ENCODE measurements around the gene MYCBPAP. TPM values are rescaled to one million over a fixed set of nuclear protein-coding genes. Genes with fewer than 3 reads are reported as not detected.

Gene MYCBPAP
- total RNA-seq, 1 experiment from 2014 or later, result not detected

- Histone ChIP-seq H3K9me2 (ENCODE audit: insufficient read depth) (no peaks in the 10 kb centered on the region), H3K27me3 (ENCODE audit: insufficient read depth, low read length) (no peaks in the 10 kb centered on the region), H3K36me3 (ENCODE audit: control insufficient read depth in 1 of 2, insufficient read depth in 2 of 2, low read length in 2 of 2) (no peaks in the 10 kb centered on the region; a peak in 1 of 4 replicates), H3K4me2 (ENCODE audit: low read length) (no peak overlapping the region), H3K4me3 (replicated peaks in 1 of 2; ENCODE audit: low read depth in 1 of 2, low read length in 2 of 2) (no peak overlapping the region), H3K27ac (ENCODE audit: low read depth, low read length) (no peak overlapping the region), H3K4me1 (ENCODE audit: control insufficient read depth in 1 of 2, insufficient read depth in 2 of 2, low read length in 2 of 2) (peaks cover 52 to 66% of the 10 kb centered on the region in 2 experiments), H3K9me3 (ENCODE audit: control insufficient read depth in 1 of 2, insufficient read depth in 1 of 2, low read depth in 1 of 2, low read length in 2 of 2) (no peaks in the 10 kb centered on the region), H3K79me2 (ENCODE audit: insufficient read depth, low read length) (no peaks in the 10 kb centered on the region; the same call in 1 of the 2 replicates), H2AFZ (ENCODE audit: low read depth, low read length, poor library complexity, severe bottlenecking) (no peak overlapping the region), H4K20me1 (ENCODE audit: insufficient read depth) (no peaks in the 10 kb centered on the region), H3K9ac (ENCODE audit: low read length) (no peak overlapping the region)
- RAD21 ChIA-PET (ENCODE audit: low non-redundant PET in 1 of 2, low total read pairs in 2 of 2, uncharacterized antibody in 2 of 2, unreplicated experiment in 2 of 2), result interaction anchor here in 1 of 2 experiments (0.5 kb wide), 1 partner anchor 158 kb away, joined by 3 read pairs; no protein-coding TSS in a partner anchor
- BruUV-seq (replicated peaks), result no TSS peak
- intact Hi-C loops (cut with micrococcal nuclease), result no loop called here
- POLR2A ChIA-PET, result interaction anchor here (0.6 kb wide), 1 partner anchor 33 kb away, joined by 3 read pairs; no protein-coding TSS in a partner anchor
- TF ChIP-seq ELF1 (IDR thresholded peaks at IDR 0.05; ENCODE audit: borderline replicate concordance, low read depth), result no peak
- no peak for TF ChIP-seq REST (IDR thresholded peaks at IDR 0.05; ENCODE audit: low read depth)
- no peak for TF ChIP-seq EZH2phosphoT487 (IDR thresholded peaks at IDR 0.05; ENCODE audit: borderline replicate concordance)
- no peak for TF ChIP-seq ATF3 (IDR thresholded peaks at IDR 0.05)
- TF ChIP-seq TCF7L2 (IDR thresholded peaks at IDR 0.05; ENCODE audit: borderline replicate concordance, extremely low read depth, insufficient read depth, insufficient read length), result no peak
- TF ChIP-seq EGR1 (IDR thresholded peaks at IDR 0.05; ENCODE audit: low read depth), result no peak
- no peak for TF ChIP-seq ZFX (IDR thresholded peaks at IDR 0.05)
- TF ChIP-seq CEBPB (IDR thresholded peaks at IDR 0.05; ENCODE audit: low read depth), result no peak
- TF ChIP-seq POLR2AphosphoS5 (IDR thresholded peaks at IDR 0.05; ENCODE audit: low read depth, low read length), result no peak
- TF ChIP-seq ZBTB33 (IDR thresholded peaks at IDR 0.05; ENCODE audit: extremely low read depth, insufficient replicate concordance, low read length), result no peak
- no peak for TF ChIP-seq SP1 (IDR thresholded peaks at IDR 0.05; ENCODE audit: low read depth)
- TF ChIP-seq SIN3A (IDR thresholded peaks at IDR 0.05; ENCODE audit: low read depth), result no peak
- no peak for TF ChIP-seq CBX3 (IDR thresholded peaks at IDR 0.05; ENCODE audit: low read depth)
- TF ChIP-seq MAX (IDR thresholded peaks at IDR 0.05), result no peak
- no peak for TF ChIP-seq ZNF274 (IDR thresholded peaks at IDR 0.05; ENCODE audit: low read depth, low read length)
- DNase-seq (ENCODE audit: low read depth, low spot score) (no peak), ATAC-seq (no peak)
- CTCF ChIA-PET, result no interaction called here
Measured at GRCh38 chr17:50536683-50537646, 28.7 kb downstream of the MYCBPAP start.
